Measurements from ENCODE around the gene DMAC2L.
"Not testable (repeated sequence)": the region's sequence is repeated elsewhere in the genome, so short reads cannot be mapped to it uniquely, and the experiment has no call there.

Gene DMAC2L

GRCh38 chr14:50357124-50357523 lies 45.0 kb downstream of the DMAC2L start:
- DNase-seq, result no peak

DNA sequence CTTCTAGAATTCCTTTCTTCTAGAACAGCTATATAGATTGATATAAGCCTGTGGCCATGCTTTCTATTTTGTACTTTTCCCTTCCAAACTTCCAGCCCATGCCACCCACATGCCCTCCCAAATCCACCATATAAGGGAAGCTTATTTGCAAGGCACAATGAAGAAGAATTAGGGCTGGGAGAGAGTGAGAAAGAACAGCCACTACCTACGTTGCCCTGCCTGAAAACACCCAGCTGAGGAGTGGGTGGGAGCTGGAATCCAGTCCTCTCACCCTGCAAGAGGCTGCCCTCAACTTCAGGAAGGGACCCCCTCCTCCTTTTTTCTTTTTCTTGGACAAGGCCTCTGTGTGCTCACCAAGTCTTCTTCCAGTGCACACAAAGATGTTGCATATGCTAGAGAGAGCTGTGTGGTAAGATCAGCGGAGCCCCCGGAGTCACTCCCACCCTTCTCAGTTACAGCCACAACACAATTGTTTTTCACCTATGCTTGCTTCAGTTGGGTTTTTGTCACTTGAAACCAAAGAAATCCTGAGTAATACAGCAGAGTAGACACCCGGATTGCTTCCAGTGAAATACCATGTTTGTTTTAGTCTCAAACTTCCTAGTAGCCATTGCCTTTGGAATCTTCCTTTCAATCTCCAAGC lies 45.8 kb downstream of the DMAC2L start:
- no peak for DNase-seq

- no peak for DNase-seq
These were observed 47.5 kb downstream of the DMAC2L start for GRCh38 chr14:50359631-50360030.

DNA sequence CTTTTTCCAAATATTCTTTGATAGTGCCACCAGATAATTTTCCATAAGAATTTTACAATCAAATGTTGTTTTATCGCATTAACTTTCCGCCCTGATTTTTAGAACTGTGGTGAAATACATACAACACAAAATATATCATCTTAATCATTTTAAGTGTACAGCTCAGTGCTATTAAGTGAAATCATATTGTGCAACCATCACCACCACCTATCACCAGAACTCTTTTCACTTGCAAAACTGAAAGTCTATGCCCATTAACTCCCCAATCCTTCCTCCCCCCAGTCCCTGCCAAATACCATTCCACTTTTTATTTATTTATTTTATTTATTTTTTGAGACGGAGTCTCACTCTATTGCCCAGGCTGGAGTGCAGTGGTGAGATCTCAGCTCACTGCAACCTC lies 48.0 kb downstream of the DMAC2L start:
- no peak for DNase-seq

- no peak for DNase-seq
These were observed 48.7 kb downstream of the DMAC2L start for GRCh38 chr14:50360851-50361250.

GRCh38 chr14:50361473-50362403 lies 49.6 kb downstream of the DMAC2L start:
- DNase-seq, result not testable (repeated sequence)

GRCh38 chr14:50362764-50363713 lies 50.9 kb downstream of the DMAC2L start:
- peak; percentile 27 for DNase-seq

GRCh38 chr14:50363714-50364111 lies 51.6 kb downstream of the DMAC2L start:
- peak; percentile 93 for DNase-seq

DNA sequence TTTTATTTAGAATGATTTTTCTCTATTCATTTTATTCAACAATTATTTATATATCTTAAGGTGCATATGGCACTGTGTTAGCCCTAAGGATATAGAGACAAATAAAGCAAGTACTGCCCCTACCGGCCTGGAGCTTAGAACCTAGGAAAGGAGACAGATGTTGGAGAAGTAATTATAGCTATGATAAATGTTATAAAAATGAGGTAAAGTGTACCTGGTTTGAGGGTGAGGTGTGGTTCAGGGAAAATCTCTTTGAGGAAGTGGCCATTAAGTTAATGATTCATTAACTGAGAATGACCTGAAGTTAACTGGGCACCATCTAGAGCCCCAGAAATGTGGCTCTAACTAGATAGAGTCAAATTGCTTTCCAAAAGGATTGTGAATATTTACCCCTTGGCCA lies 52.7 kb downstream of the DMAC2L start:
- DNase-seq, result no peak

DNA sequence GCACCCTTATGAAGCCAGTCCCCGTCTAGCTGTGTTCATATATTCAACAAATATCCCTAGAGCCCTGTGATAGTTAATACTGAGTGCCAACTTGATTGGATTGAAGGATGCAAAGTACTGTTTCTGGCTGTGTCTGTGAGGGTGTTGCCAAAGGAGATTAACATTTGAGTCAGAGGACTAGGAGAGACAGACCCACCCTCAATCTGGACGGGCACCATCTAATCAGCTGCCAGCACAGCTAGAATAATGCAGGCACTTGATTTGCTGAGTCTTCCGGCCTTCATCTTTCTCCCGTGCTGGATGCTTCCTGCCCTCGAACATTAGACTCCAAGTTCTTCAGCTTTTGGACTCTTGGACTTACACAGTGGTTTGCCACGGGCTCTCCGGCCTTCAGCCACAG lies 53.4 kb downstream of the DMAC2L start:
- DNase-seq, result not testable (repeated sequence)

DNA sequence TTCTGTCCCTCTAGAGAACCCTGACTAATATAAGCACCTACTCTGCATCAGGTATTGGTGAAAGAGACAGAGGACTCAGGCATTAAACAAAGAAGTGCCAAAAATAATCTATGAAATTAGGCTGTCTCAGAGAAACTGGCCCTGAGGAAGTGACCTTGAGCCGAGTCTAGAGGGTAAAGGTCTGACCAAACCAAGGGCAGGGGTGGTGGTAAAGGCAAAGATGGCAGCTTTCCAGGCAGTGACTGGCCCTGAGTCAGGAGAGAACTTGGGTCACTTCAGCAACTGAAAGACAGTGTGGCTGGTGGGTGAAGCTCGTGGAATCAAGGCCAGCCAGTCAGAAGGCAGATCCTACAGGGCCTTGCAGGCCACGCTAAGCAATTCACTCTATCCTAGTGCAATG lies 54.0 kb downstream of the DMAC2L start:
- no peak for DNase-seq

DNA sequence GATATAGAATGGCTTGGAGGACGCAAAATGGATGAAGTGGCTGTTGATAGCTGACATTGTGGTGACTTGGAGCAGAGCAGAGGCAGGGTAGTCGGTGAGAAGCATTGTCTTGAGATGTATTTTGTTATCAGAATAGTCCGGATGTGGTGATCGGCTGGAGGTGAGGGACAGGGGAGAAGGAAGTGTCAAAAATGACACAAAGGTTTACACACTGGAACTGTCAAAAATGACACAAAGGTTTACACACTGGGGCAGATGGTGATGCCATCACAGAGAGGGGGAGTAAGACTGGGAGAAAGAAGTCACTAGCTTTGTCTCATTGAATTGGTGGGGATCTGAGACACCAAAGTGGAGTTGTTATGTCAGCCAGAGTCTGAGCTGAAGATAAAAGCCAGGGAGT lies 54.5 kb downstream of the DMAC2L start:
- DNase-seq, result no peak

GRCh38 chr14:50371546-50371945 lies 59.4 kb downstream of the DMAC2L start:
- DNase-seq, result no peak

GRCh38 chr14:50373959-50374358 lies 61.8 kb downstream of the DMAC2L start:
- no peak for DNase-seq

DNA sequence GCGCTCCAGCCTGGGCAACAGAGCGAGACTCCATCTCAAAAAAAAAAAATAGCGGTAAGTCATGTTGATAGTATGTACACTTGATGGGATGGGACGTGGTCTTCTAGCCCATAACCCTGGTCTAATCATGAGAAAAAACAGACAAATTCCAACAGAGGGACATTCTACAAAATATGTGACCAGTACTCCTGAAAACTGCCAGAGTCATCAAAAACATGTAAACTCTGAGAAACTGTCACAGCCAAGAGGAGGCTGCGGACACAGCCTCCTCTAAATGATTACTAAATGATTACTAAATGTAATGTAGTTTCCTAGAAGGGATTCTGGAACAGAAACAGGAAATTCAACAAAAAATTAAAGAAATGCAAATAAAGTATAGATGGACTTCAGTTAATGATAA lies 63.6 kb downstream of the DMAC2L start:
- no peak for DNase-seq

All from GF-D8 (cell line).